ENCODE data around the gene KLF11. TPM values are rescaled to one million over a fixed set of nuclear protein-coding genes. Genes with fewer than 3 reads are reported as not detected.
A peak's percentile ranks its signal among the peaks of the same experiment; 100 is the strongest.

Gene KLF11
- total and polyA plus RNA-seq, 11 donors = 5.4 to 43.8 (median 19.4) TPM

- intact Hi-C loops (cut with DNase I) = no loop called here
- Histone ChIP-seq H3K27me3 (peaks cover 0 to 58% (median 14%) of the 10 kb centered on the region in 9 donors), H3K9me3 (no peaks in the 10 kb centered on the region), H3K36me3 (no peaks in the 10 kb centered on the region), H3K4me1 (peaks cover 0 to 23% (median 10%) of the 10 kb centered on the region in 12 donors), H3K4me3 (no peak overlapping the region), H3K27ac (peak overlapping the region in 1 of 12 donors; percentile 1)
- DNase-seq = no peak
- TF ChIP-seq POLR2A (IDR thresholded peaks at IDR 0.05) = no peak
- TF ChIP-seq, protein P1, sequence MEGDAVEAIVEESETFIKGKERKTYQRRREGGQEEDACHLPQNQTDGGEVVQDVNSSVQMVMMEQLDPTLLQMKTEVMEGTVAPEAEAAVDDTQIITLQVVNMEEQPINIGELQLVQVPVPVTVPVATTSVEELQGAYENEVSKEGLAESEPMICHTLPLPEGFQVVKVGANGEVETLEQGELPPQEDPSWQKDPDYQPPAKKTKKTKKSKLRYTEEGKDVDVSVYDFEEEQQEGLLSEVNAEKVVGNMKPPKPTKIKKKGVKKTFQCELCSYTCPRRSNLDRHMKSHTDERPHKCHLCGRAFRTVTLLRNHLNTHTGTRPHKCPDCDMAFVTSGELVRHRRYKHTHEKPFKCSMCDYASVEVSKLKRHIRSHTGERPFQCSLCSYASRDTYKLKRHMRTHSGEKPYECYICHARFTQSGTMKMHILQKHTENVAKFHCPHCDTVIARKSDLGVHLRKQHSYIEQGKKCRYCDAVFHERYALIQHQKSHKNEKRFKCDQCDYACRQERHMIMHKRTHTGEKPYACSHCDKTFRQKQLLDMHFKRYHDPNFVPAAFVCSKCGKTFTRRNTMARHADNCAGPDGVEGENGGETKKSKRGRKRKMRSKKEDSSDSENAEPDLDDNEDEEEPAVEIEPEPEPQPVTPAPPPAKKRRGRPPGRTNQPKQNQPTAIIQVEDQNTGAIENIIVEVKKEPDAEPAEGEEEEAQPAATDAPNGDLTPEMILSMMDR (IDR thresholded peaks at IDR 0.05) = no peak
- 64 to 69% (median 65%) methylated on average over 13 of the region's 13 CpGs for WGBS, 4 donors
- ATAC-seq = no peak
Observed at GRCh38 chr2:10083692-10084211, 40.4 kb downstream of the KLF11 start.

DNA sequence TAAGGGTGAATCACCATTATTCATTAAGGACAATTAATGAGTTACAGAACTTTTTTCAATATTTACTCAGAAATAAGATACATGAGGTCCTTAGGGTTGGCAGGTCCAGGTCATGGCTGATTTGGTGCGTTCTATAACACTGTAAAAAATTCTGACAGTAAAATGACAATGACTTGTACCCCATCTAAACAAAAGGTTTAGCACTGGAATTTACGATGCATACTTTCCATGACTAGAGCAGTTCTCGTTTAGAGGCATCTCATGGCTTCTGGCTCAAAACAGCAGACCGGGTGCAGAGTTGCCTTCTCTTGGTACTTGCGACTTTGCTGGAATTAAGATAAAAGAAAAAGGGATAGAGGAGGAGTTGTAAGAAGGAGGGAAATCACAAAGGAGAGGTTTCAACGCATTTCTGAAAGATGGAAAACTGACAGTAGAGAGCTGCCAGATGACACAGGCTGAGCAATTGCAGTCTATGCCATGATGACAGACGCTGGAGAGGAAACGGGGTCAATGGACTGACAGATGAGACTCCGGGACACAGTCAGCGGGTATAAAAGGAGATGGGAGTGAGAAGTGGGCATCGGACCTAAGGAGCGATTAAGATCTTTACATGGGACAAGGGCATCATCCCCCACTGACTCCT, 41.0 kb downstream of the KLF11 start:
- Histone ChIP-seq H3K27ac (no peak overlapping the region), H3K36me3 (no peaks in the 10 kb centered on the region), H3K9me3 (no peaks in the 10 kb centered on the region), H3K4me1 (peaks cover 0 to 17% (median 6%) of the 10 kb centered on the region in 12 donors), H3K27me3 (peaks cover 0 to 54% (median 17%) of the 10 kb centered on the region in 9 donors), H3K4me3 (no peak overlapping the region)
- DNase-seq = no peak
- intact Hi-C loops (cut with DNase I) = no loop called here
- TF ChIP-seq, protein P1 (IDR thresholded peaks at IDR 0.05) = no peak
- TF ChIP-seq POLR2A (IDR thresholded peaks at IDR 0.05) = no peak
- ATAC-seq = no peak
- 72 to 77% (median 75%) methylated on average over 12 of the region's 12 CpGs for WGBS, 4 donors

- intact Hi-C loops (cut with DNase I) = no loop called here
- no peaks in the 10 kb centered on the region for H3K36me3 ChIP-seq
- no peaks in the 10 kb centered on the region for H3K9me3 ChIP-seq
- H3K4me1 ChIP-seq = peaks cover 0 to 15% (median 6%) of the 10 kb centered on the region in 12 donors
- H3K27ac ChIP-seq = no peak overlapping the region
- 68 to 80% (median 73%) methylated on average over 5 to 6 of the region's 6 CpGs for WGBS, 4 donors
- no peak overlapping the region for H3K4me3 ChIP-seq
- TF ChIP-seq, protein P1 (IDR thresholded peaks at IDR 0.05) = no peak
- no peak for TF ChIP-seq POLR2A (IDR thresholded peaks at IDR 0.05)
- ATAC-seq (no peak), DNase-seq (no peak)
- peaks cover 0 to 51% (median 17%) of the 10 kb centered on the region in 9 donors for H3K27me3 ChIP-seq
Observed at GRCh38 chr2:10085043-10085667, 41.8 kb downstream of the KLF11 start.

GRCh38 chr2:10085668-10086059, 42.3 kb downstream of the KLF11 start:
- 94 to 96% (median 96%) methylated on average over 11 of the region's 11 CpGs for WGBS, 4 donors
- Histone ChIP-seq H3K4me3 (no peak overlapping the region), H3K4me1 (peaks cover 0 to 10% (median 1%) of the 10 kb centered on the region in 12 donors), H3K9me3 (no peaks in the 10 kb centered on the region), H3K27me3 (peaks cover 0 to 51% (median 14%) of the 10 kb centered on the region in 9 donors), H3K36me3 (no peaks in the 10 kb centered on the region), H3K27ac (no peak overlapping the region)
- ATAC-seq = no peak
- no peak for TF ChIP-seq POLR2A (IDR thresholded peaks at IDR 0.05)
- TF ChIP-seq, protein P1 (IDR thresholded peaks at IDR 0.05) = no peak
- intact Hi-C loops (cut with DNase I) = no loop called here
- no peak for DNase-seq
